ENCODE data around the gene SLC1A3.

GRCh38 chr5:36664766-36665165 is 58.4 kb downstream of the SLC1A3 start:
- no peak for TF ChIP-seq REST (IDR thresholded peaks at IDR 0.05; ENCODE audit: insufficient read depth in 1 of 2, low read depth in 2 of 2, low read length in 2 of 2)
- no peak for TF ChIP-seq POLR2AphosphoS5 (IDR thresholded peaks at IDR 0.05; ENCODE audit: low read depth, low read length)
- no peak for TF ChIP-seq TAF1 (IDR thresholded peaks at IDR 0.05; ENCODE audit: borderline replicate concordance, insufficient read depth, low read length)

Measured in PFSK-1 (cell line).